ENCODE data around the gene CCK.

CCK gene

DNA sequence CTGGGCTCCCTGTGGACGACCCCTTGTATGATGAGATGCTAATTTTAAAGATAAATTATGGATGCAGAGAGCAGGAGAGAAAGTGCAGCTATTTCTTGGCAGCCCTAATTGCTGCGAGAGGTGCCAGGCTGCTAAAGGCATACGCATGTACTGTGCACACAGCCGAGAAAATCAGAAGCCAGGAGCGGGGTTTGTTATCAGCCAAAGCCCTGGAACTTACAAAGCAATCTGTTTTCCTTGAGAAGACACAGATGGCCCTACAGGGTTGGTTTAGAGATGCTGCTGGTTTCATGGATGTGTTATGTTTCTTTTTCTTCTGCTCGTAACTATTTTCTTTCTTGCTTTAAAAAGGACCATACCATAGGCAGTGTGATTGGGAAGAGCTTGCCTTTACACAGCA is 11.7 kb upstream of the CCK start:
- no peak for TF ChIP-seq POLR2A (IDR thresholded peaks at IDR 0.05; ENCODE audit: low read depth, low read length)
- FAIRE-seq (no peak), DNase-seq (ENCODE audit: insufficient read length, low spot score) (no peak)

DNA sequence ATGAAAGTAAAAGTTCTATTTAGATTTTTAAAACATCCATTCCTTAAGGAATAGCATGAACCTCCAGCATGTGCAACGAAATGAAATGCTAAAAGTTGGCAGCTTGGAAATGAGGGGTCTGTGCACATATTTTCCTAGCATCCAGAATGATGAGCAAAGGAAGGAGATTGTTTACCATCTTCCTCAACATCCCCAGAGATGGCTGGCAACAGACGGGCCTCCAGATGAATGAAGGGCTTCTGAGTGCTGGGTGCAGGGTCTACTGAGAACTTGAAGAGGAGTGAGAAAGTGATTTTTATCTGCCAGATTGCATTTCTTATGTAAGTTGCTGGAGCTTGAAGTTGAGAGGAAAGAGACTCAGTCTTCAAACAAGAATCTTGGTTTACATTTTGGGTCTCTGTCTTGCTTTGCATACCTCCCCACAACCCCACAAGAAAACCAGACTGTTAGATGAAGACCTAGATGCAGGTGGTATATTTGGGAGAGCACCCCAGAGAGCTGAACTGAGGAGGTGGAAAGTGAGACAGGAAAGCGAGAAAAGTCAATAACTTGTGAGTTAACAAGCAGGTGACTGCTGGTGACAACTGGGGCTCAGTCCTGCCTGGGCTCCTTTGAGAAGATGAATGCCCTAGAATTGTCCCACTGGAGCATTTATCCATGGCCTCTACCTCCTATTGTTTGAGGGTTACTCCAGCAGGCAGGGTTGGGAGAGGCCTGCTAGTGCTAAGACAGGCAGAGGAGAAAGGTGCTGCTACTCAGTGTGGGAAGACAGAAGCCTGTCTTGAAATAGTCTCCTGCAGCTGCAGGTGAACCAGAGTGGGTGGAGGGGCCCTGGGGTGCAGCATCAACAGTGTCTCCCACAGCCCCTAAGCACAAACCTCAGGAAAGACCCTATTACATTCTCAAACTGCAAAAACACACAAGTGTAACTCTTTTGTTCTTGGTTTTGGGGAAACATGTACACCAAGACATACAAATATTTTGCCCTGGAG is 10.5 kb upstream of the CCK start:
- DNase-seq (ENCODE audit: insufficient read length, low spot score) (no peak), FAIRE-seq (no peak)
- TF ChIP-seq POLR2A (IDR thresholded peaks at IDR 0.05; ENCODE audit: low read depth, low read length): no peak

DNA sequence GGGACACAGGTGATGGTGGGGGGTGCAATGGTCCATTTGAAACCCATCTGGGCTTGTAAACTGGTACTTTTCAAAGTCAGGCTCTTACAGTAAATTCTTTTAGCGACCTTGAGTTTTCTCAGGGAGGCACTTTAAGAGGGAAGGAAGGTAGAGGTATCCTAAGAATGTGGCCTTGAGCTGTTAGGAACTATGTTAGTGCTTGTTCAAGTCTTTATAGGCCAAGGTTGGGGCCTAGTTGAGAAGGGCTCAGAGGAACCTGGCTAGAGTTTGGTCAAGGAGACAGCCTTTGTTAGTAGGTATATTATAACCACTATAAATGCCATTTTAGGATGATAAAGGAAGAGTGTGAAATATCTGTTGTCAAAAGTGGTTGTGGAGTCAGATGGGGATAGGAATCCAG is 9.2 kb upstream of the CCK start:
- FAIRE-seq: no peak
- DNase-seq (ENCODE audit: insufficient read length, low spot score): no peak
- no peak for TF ChIP-seq POLR2A (IDR thresholded peaks at IDR 0.05; ENCODE audit: low read depth, low read length)

DNA sequence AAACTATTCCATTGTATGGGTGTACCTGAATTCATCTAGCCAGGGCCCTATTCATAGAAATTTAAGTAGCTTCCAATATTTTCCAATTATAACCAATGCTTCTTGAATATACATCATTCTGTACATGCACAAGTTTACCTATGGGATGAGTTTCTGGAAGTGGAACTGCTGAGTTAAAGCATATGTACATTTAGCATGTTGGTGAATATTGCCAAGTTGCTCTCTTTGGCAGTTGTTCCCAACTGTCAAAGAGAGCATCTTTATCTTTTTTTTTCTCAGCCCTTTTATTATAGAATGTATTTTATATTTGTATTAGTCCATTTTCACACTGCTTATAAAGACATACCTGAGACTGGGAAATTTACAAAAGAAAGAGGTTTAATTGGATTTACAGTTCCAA is 8.3 kb upstream of the CCK start:
- TF ChIP-seq POLR2A (IDR thresholded peaks at IDR 0.05; ENCODE audit: low read depth, low read length): no peak

GRCh38 chr3:42273361-42273760 is 7.4 kb upstream of the CCK start:
- no peak for FAIRE-seq
- TF ChIP-seq POLR2A (IDR thresholded peaks at IDR 0.05; ENCODE audit: low read depth, low read length): no peak

More for the DNA sequence above, 8.3 kb upstream of the CCK start:
- FAIRE-seq (no peak), DNase-seq (ENCODE audit: insufficient read length, low spot score) (no peak)

GRCh38 chr3:42271786-42272185 is 5.8 kb upstream of the CCK start:
- FAIRE-seq (no peak), DNase-seq (ENCODE audit: insufficient read length, low spot score) (no peak)
- TF ChIP-seq POLR2A (IDR thresholded peaks at IDR 0.05; ENCODE audit: low read depth, low read length): no peak

More at GRCh38 chr3:42273361-42273760, 7.4 kb upstream of the CCK start:
- DNase-seq (ENCODE audit: insufficient read length, low spot score): no peak

DNA sequence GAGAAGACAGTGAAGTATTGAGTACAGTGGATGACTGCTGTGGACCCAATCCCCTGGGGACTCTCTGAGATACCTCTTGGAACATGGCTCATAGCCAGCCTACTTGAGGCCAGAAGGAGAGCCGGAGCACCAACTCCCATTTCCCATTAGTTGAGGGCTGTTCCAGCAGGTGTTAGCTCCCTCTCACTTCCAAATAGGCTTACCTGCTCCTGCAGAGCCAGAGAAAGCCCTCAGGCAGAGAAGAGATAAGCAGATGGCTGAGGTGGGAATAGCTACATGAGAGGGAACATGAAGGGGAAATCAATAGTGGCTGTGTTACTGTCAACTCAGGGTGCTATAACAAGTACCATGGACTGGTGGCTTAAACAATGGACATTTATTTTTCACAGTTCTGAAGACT is 4.6 kb upstream of the CCK start:
- no peak for FAIRE-seq

GRCh38 chr3:42269647-42270046 is 3.7 kb upstream of the CCK start:
- no peak for DNase-seq (ENCODE audit: insufficient read length, low spot score)

More for the DNA sequence above, 4.6 kb upstream of the CCK start:
- DNase-seq (ENCODE audit: insufficient read length, low spot score): no peak
- TF ChIP-seq POLR2A (IDR thresholded peaks at IDR 0.05; ENCODE audit: low read depth, low read length): no peak

DNA sequence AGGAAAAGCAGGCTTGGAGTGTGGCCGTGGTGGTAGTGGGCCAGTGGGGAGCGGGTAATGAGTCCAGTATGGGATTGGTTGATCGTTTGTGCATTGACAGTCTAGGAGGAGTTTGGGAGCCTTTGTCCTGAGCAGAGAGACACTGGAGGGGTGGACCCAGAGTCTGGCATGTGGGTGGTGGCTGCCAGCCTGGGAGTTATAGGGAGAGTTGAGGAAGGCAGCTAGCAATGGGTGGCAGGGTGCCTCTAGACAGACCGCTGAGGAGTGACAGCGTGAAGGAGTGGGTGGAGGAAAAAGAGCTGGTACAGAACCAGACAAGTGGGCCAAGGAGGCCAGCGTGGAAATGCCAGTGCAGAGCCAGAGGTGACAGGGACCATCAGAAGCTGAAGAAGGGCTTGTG is 1.9 kb upstream of the CCK start:
- TF ChIP-seq POLR2A (IDR thresholded peaks at IDR 0.05; ENCODE audit: low read depth, low read length): no peak
- DNase-seq (ENCODE audit: insufficient read length, low spot score): no peak
- FAIRE-seq: no peak

More at GRCh38 chr3:42269647-42270046, 3.7 kb upstream of the CCK start:
- no peak for TF ChIP-seq POLR2A (IDR thresholded peaks at IDR 0.05; ENCODE audit: low read depth, low read length)
- no peak for FAIRE-seq

GRCh38 chr3:42265059-42265991 is 660 bp downstream of the CCK start:
- TF ChIP-seq POLR2A (IDR thresholded peaks at IDR 0.05; ENCODE audit: low read depth, low read length): no peak
- FAIRE-seq (no peak), DNase-seq (ENCODE audit: insufficient read length, low spot score) (no peak)

- FAIRE-seq: no peak
- TF ChIP-seq POLR2A (IDR thresholded peaks at IDR 0.05; ENCODE audit: low read depth, low read length): no peak
These were observed 1.5 kb downstream of the CCK start for GRCh38 chr3:42264399-42265058.

DNA sequence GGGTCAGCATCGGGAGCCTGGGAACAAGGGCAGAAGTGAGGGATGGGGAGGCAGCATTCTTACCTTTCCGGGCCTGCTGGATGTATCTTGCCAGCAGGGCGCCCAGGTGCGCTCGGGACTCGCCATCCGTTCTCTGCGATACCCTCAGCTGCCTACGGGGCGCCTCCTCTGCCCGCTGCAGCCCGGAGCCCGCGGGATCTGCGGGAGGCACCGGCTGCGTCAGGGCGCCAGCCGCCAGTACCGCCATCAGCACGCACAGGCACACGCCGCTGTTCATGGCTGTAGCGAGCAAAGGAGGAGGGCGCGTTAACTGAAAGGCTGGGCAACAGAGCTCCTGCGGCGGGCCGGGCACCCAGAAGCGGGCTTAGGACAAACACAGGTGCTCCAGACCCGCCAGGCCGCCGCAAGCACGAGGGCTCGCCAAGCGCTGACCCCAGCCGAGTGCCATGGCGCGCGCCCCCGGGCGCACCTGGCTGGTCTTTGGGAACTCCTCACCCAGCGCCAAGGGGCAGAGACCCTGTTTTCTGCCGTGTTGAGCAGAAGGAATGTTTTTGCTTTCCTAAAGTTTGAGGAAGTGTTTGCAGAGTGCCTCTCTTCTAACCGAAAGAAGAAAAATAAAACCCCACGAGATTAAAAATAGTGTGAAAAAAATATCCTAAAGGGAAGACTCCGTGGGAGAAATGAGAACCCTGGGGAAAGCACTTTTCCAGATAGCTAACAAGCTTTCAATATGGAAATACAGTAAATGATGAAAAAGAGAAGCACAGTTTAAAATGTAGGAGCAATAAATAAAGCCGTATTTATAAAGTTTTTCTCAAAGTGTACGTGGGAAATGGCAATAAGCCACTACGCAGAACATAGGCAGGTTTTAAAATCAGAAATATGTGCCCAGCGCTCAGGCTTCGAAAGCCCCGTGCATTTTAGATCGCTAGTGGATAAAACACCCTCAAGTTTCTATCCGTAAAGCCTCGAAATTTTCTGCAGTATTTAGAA is 2.3 kb downstream of the CCK start:
- no peak for FAIRE-seq
- no peak for DNase-seq (ENCODE audit: insufficient read length, low spot score)
- no peak for TF ChIP-seq POLR2A (IDR thresholded peaks at IDR 0.05; ENCODE audit: low read depth, low read length)

More at GRCh38 chr3:42264399-42265058, 1.5 kb downstream of the CCK start:
- no peak for DNase-seq (ENCODE audit: insufficient read length, low spot score)
